Heart right ventricle (tissue), 16 donors: Measurements from ENCODE around the gene ARHGEF7. TPM values are rescaled to one million over a fixed set of nuclear protein-coding genes. Genes with fewer than 3 reads are reported as not detected.

Source experiments
- ATAC-seq, 8 donors: fragments of 200-7000 bp; cut with Tn5 transposase; one replicate each; pipeline ENCODE4 v1.9.1; 2020; ENCODE audit warnings: mild to moderate bottlenecking in 8 of 8, moderate library complexity in 8 of 8, moderate number of reproducible peaks in 1 of 8
- DNase-seq, 2 donors: peaks; one replicate each; pipeline ENCODE4 v3.0.0-alpha.2; 2020
- H3K27ac ChIP-seq, 10 donors: fragments of 200-600 bp; sonication (generic) in 2 of 10; one replicate each; pipeline versions ENCODE4 v1.5.0 to v1.8.0; 2020 to 2022; ENCODE audit warnings: mild to moderate bottlenecking in 3 of 10
- H3K27me3 ChIP-seq, 7 donors: fragments of 200-600 bp; one replicate each; pipeline ENCODE4 v1.8.0; 2021 to 2022; ENCODE audit warnings: mild to moderate bottlenecking in 2 of 7
- H3K36me3 ChIP-seq, 9 donors: fragments of 200-600 bp; sonication (generic) in 1 of 9; one replicate each; pipeline versions ENCODE4 v1.5.0 to v1.8.0; 2020 to 2022; ENCODE audit warnings: mild to moderate bottlenecking in 2 of 9
- H3K4me1 ChIP-seq, 9 donors: fragments of 200-600 bp; sonication (generic) in 1 of 9; one replicate each; pipeline versions ENCODE4 v1.5.0 to v1.8.0; 2020 to 2022; ENCODE audit warnings: mild to moderate bottlenecking in 4 of 9
- H3K4me3 ChIP-seq, 10 donors: fragments of 200-600 bp; sonication (generic) in 2 of 10; one replicate each; pipeline versions ENCODE4 v1.5.0 to v1.8.0; 2020 to 2022; ENCODE audit warnings: mild to moderate bottlenecking in 7 of 10, moderate library complexity in 2 of 10
- H3K9me3 ChIP-seq, 11 donors: fragments of 200-600 bp in 10 of 11; sonication (generic) in 2 of 11; one replicate each; pipeline versions ENCODE4 v1.5.0 to v1.8.0; 2013 to 2022; ENCODE audit warnings: mild to moderate bottlenecking in 2 of 11, control low read depth in 1 of 11, moderate library complexity in 1 of 11
- CTCF ChIP-seq, 9 donors: fragments of 200-600 bp; sonication (generic) in 2 of 9; IDR thresholded peaks; one replicate each; pipeline versions ENCODE4 v1.5.0 to v1.8.0; 2021 to 2022; ENCODE audit warnings: antibody characterized with exemption in 9 of 9, mild to moderate bottlenecking in 5 of 9, moderate library complexity in 1 of 9
- WGBS, 2 donors: extraction: QIAGEN DNeasy Blood & Tissue Kit; methylation state at CpG; one replicate each; pipeline ENCODE4 v1.1.7; 2013; ENCODE audit warnings: inconsistent platforms in 1 of 2; 5-methylcytosine and 5-hydroxymethylcytosine counted together
- intact Hi-C, 10 donors: fragments of 100-400 bp; cut with DNase I; formaldehyde crosslinking; loops; one replicate each; pipeline versions ENCODE4 v1.11.1 to v1.14.2; 2022
- polyA plus RNA-seq, 2 donors: library from polyadenylated mRNA; stranded (reverse); fragments of 200-250 nt; gene quantifications; one replicate each; pipeline ENCODE4 v1.2.3, GENCODE V29; 2013
- total RNA-seq, 10 donors: library from RNA; stranded (reverse); fragmentation: NEBNext Ultra II Directional in 3 of 10; extraction: Animal tissue kit (Norgen Biotek cat#: 25700) in 3 of 10; gene quantifications; one replicate each; pipeline versions ENCODE4 v1.2.1 to v1.2.4, GENCODE V29; 2021 to 2023
- donor health status: Arrhythmogenic right ventricular cardiomyopathy.
- donor health status: ischemic (EF 13 %, LVEDD 7.1; RV severe dilation, severe dysfunction).
- donor health status: healthy with polysubstance abuse.
- donor health status: DM: no; HTN: yes; CAD: no.
- donor health status: DM: no; HTN: no; CAD: no.
- donor health status: ischemic (EF 25% LVEDD 6.9; RV normal size, moderate dysfunction).
- donor health status: ischemic (EF 25% LVEDD 5.7; RV mildly dilated, moderate dysfunction).
- donor health status: healthy.
- donor health status: DM: yes; HTN: yes; CAD: no.
- donor health status: Ischemic cardiomyopathy.
- donor health status: ischemic (EF 35%, LVEDD 5.7; RV mildly dilated, moderate dysfunction).
- donor health status: nonischemic (EF 11% LVEDD 7.7; RV severe dilation, severe dysfunction).
- donor health status: DM: yes; HTN: yes; CAD: no.
- donor health status: PGD.
- donor health status: ischemic (EF 29% LVEDD 5.4; RV normal size, mild dysfunction).
- donor health status: nonischemic (EF 23%, LVEDD 6.1; RV moderate dilation, normal function).

ARHGEF7 gene
- total and polyA plus RNA-seq, 12 donors, result 18.4 to 56.6 (median 43.1) TPM

- Histone ChIP-seq H3K4me3 (no peak overlapping the region), H3K9me3 (peaks cover 0 to 8% (median 0%) of the 10 kb centered on the region in 11 donors), H3K4me1 (no peaks in the 10 kb centered on the region), H3K27ac (no peak overlapping the region), H3K27me3 (no peaks in the 10 kb centered on the region), H3K36me3 (peaks cover 0 to 4% (median 0%) of the 10 kb centered on the region in 9 donors)
- intact Hi-C loops, result no loop called here
- no peak for DNase-seq
- 89% methylated on average over 6 of the region's 6 CpGs for WGBS, 2 donors
- no peak for TF ChIP-seq CTCF (IDR thresholded peaks at IDR 0.05)
- no peak for ATAC-seq
Measured at GRCh38 chr13:111347438-111347837, 232.3 kb downstream of the ARHGEF7 start.

GRCh38 chr13:111353508-111353907 lies 238.4 kb downstream of the ARHGEF7 start:
- TF ChIP-seq CTCF (IDR thresholded peaks at IDR 0.05), result no peak
- Histone ChIP-seq H3K27me3 (peaks cover 0 to 3% (median 0%) of the 10 kb centered on the region in 7 donors), H3K4me1 (no peaks in the 10 kb centered on the region), H3K27ac (no peak overlapping the region), H3K9me3 (peaks cover 0 to 11% (median 0%) of the 10 kb centered on the region in 11 donors), H3K36me3 (no peaks in the 10 kb centered on the region), H3K4me3 (no peak overlapping the region)
- WGBS, 2 donors, result 76 to 81% methylated on average over 2 of the region's 2 CpGs
- no peak for DNase-seq
- no peak for ATAC-seq
- intact Hi-C loops, result no loop called here

- Histone ChIP-seq H3K9me3 (peaks cover 0 to 7% (median 0%) of the 10 kb centered on the region in 11 donors), H3K4me3 (no peak overlapping the region), H3K27me3 (peaks cover 0 to 4% (median 0%) of the 10 kb centered on the region in 7 donors), H3K27ac (no peak overlapping the region), H3K36me3 (no peaks in the 10 kb centered on the region), H3K4me1 (no peaks in the 10 kb centered on the region)
- intact Hi-C loops, result no loop called here
- DNase-seq, result no peak
- 58 to 61% methylated on average over 7 of the region's 7 CpGs for WGBS, 2 donors
- no peak for ATAC-seq
- no peak for TF ChIP-seq CTCF (IDR thresholded peaks at IDR 0.05)
Measured at GRCh38 chr13:111354789-111355188, 239.7 kb downstream of the ARHGEF7 start.

Other genes with a start within 250 kb of the ARHGEF7 start
- gene ANKRD10, start 200.2 kb upstream of the ARHGEF7 start, total RNA-seq, result 10 to 100 TPM; 38.1 to 71.4 (median 49.0) TPM
- gene ANKRD10, start 200.2 kb upstream of the ARHGEF7 start, polyA plus RNA-seq, result 100 to 1,000 TPM in 1 of 2 donors, 10 to 100 TPM in 1; 32.4 to 127 TPM
- gene TEX29, start 205.3 kb downstream of the ARHGEF7 start, total RNA-seq, result under 1 TPM in 4 of 10 donors, not detected in 6; 0.37 to 0.57 (median 0.42) TPM
- gene TEX29, start 205.3 kb downstream of the ARHGEF7 start, polyA plus RNA-seq, result 1 to 10 TPM in 1 of 2 donors, under 1 TPM in 1; 0.22 to 1.1 TPM